RWPE1 (cell line): ENCODE data around the gene BACH2.

ENCODE experiments used
- CTCF ChIA-PET: fragments of 350-600 bp; sonication (Branson Sonifier 250); formaldehyde crosslinking; extraction: SDS; loops from one replicate; lab custom pipeline; 2021; lab: Yijun Ruan, JAX
- POLR2A ChIA-PET: fragments of 400-600 bp; formaldehyde crosslinking; extraction: SDS; loops from one replicate; lab custom pipeline; 2020; ENCODE audit warnings: antibody characterized with exemption; ENCODE audit not compliant: low non-redundant PET; lab: Yijun Ruan, JAX
- DNase-seq: peaks from one replicate; pipeline ENCODE4 v3.0.0; 2012; ENCODE audit warnings: low spot score
- H3K27ac ChIP-seq: fragments of 450-650 bp; 2 replicates; pipeline ENCODE4 v1.5.1; 2017
- TF ChIP-seq, protein P1 (sequence below): fragments of 450-650 bp; conservative IDR thresholded peaks from 2 replicates; pipeline ENCODE4 v1.5.1; 2017; ENCODE audit warnings: low read depth, mild to moderate bottlenecking

The BACH2 gene

DNA sequence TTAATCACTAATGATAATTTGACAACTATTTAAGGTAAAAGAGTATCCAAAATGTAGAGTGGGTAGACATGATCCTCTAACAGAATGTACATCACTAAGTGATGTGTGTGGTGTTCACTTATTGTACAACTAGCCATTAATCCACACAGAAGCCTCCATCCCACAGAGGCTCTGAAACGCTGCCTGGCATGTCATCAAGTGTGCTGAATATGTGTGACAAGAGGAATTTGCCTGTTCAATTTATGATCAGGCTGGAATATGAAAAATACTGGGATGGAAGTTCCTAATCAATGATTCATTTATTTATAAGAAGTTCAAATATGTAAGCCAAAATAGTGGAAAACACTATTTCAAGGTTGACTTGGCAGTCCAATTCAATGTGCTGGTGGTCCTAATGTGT, 72.4 kb downstream of the BACH2 start:
- DNase-seq: no peak
- ChIA-PET POLR2A (no interaction called here), CTCF (interaction anchor here (0.6 to 0.7 kb wide), 2 partner anchors 254 to 255 kb away, joined by 3 to 4 read pairs; no protein-coding TSS in a partner anchor)
- TF ChIP-seq, protein P1, sequence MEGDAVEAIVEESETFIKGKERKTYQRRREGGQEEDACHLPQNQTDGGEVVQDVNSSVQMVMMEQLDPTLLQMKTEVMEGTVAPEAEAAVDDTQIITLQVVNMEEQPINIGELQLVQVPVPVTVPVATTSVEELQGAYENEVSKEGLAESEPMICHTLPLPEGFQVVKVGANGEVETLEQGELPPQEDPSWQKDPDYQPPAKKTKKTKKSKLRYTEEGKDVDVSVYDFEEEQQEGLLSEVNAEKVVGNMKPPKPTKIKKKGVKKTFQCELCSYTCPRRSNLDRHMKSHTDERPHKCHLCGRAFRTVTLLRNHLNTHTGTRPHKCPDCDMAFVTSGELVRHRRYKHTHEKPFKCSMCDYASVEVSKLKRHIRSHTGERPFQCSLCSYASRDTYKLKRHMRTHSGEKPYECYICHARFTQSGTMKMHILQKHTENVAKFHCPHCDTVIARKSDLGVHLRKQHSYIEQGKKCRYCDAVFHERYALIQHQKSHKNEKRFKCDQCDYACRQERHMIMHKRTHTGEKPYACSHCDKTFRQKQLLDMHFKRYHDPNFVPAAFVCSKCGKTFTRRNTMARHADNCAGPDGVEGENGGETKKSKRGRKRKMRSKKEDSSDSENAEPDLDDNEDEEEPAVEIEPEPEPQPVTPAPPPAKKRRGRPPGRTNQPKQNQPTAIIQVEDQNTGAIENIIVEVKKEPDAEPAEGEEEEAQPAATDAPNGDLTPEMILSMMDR: no peak
- no peak overlapping the region for H3K27ac ChIP-seq

DNA sequence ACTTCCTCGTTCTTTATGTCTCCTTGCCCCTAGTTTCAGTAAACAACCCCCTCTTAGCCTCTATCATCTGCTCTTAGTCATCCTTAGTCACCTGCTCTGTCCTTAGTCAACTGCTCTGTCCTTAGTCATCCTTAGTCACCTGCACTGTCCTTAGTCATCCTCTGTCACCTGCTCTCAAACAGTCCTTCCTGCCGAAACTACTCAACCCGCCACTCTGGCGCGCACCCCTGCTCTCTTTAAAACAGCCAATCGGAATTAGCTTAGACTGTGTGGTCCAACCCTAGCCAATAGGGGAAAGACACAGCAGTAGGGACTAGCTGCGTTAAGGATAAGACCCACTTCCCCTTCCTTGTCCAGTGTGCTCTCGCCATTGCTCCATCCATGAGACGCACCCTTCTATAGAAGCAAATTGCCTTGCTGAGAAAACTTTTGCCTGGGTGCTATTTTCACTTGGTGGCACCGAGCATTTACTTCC, 73.9 kb downstream of the BACH2 start:
- POLR2A ChIA-PET: no interaction called here
- peak; percentile 52 for DNase-seq
- CTCF ChIA-PET: no interaction called here
- no peak overlapping the region for H3K27ac ChIP-seq
- TF ChIP-seq, protein P1: no peak

DNA sequence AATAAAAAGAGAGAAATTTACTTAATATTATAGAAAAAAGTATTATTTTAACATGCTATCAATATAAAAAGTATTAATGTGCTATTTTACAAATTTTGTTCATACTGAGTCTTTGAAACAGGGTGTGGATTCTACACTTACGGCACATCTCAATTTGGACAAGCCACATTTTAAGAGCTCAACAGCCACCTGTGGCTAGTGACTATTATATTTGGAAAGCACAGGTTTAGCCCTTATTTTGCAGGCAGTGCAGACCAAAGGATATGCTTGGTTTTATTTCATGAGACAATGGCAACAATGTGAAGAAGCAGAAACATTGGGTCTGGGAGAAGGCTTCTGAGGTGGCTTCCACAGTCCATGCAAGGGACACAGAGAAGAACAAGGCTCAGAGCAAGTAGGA, 74.6 kb downstream of the BACH2 start:
- ChIA-PET POLR2A (no interaction called here), CTCF (no interaction called here)
- H3K27ac ChIP-seq: no peak overlapping the region
- DNase-seq: no peak
- TF ChIP-seq, protein P1: no peak

DNA sequence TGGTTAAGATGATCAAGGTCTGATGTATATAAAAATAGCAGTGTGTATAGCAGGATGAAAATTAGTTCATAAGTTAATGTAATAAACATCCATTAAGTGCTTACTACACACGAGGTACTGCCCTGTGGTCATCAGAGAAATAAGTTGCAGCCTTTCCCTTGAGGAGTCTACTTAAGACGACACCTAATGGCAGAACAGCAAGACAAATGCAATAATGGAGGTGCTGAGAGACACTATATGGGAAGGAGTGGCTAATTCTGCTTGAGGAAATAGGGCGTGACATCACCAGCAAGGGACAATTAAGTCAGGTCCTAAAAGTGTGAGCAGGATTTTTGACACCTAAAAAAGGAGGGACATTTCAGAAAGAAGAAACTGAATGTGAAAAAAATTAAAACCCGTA, 75.2 kb downstream of the BACH2 start:
- TF ChIP-seq, protein P1: no peak
- ChIA-PET POLR2A (no interaction called here), CTCF (no interaction called here)
- no peak overlapping the region for H3K27ac ChIP-seq
- no peak for DNase-seq

DNA sequence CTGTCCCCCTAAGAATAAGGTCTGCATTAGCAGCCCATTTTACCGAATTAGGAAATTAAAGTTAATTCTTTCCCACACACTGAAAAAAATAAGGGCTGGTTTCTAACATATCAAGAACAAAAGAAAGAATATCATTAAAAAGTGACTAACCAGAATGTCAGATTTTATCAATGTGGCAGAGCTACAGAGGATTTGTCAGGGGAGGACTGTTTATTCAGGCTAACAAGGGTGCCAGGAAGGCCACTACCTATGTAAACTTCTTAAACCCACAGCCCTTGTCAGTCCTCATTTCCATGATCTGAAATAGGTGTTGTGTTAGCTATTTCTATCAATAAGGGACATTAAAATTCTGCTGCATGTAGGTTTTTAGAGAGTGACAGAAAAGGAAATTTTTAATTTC, 76.4 kb downstream of the BACH2 start:
- TF ChIP-seq, protein P1: no peak
- ChIA-PET POLR2A (no interaction called here), CTCF (no interaction called here)
- H3K27ac ChIP-seq: no peak overlapping the region
- DNase-seq: no peak

DNA sequence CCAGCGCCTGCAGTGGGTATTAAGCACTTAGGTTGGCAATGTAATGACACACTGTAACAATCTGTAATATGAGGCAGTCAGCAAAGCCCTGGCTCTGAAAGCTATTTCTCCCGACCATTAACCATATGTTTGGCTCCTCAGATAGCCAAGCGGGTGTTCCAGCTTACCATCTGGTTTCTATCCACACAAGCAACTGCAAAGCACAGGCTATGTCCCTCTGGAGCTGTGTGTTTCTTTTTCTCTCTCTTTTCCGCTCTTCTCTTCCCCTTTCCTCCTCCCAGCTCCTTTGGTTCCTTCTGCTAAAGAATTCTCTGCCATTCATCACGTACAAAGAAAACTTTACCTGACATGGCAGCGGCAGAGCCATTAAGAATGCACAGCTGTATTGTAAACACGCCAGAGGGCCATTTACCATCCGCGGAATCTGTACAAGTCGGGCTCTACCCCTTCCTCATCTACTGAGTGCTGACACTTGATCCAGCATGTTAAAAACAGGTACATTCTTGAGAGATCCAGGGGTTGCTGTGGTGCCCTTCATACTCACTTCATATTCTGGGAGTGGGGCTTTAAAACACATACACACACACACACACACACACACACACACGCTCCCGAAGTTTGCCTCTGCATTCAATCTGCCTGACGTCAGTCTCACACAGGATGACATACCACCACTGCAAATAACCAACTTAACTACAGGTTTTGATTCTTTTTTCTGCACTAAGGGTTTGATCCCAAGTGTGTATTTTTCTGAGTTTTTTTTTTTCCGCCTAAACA, 77.2 kb downstream of the BACH2 start:
- no peak for DNase-seq
- TF ChIP-seq, protein P1: no peak
- ChIA-PET CTCF (interaction anchor here (0.6 to 1.0 kb wide), 2 partner anchors 42 to 279 kb away, joined by 4 read pairs; no protein-coding TSS in a partner anchor), POLR2A (interaction anchor here (0.6 kb wide), 1 partner anchor 517 kb away, joined by 5 read pairs; no protein-coding TSS in a partner anchor)
- H3K27ac ChIP-seq: peak overlapping the region; percentile 94
